22Rv1 (cell line): Measurements from ENCODE around the gene IL1R2.

ENCODE experiments used
- ZFX ChIP-seq: fragments of 450-650 bp; IDR thresholded peaks from 2 replicates; pipeline ENCODE4 v1.6.1; 2017; ENCODE audit warnings: antibody characterized with exemption, borderline replicate concordance
- TF ChIP-seq, protein P1 (sequence below): fragments of 450-650 bp; IDR thresholded peaks from 2 replicates; pipeline ENCODE4 v1.5.1; 2017; ENCODE audit warnings: mild to moderate bottlenecking

- TF ChIP-seq, protein P1, sequence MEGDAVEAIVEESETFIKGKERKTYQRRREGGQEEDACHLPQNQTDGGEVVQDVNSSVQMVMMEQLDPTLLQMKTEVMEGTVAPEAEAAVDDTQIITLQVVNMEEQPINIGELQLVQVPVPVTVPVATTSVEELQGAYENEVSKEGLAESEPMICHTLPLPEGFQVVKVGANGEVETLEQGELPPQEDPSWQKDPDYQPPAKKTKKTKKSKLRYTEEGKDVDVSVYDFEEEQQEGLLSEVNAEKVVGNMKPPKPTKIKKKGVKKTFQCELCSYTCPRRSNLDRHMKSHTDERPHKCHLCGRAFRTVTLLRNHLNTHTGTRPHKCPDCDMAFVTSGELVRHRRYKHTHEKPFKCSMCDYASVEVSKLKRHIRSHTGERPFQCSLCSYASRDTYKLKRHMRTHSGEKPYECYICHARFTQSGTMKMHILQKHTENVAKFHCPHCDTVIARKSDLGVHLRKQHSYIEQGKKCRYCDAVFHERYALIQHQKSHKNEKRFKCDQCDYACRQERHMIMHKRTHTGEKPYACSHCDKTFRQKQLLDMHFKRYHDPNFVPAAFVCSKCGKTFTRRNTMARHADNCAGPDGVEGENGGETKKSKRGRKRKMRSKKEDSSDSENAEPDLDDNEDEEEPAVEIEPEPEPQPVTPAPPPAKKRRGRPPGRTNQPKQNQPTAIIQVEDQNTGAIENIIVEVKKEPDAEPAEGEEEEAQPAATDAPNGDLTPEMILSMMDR, result no peak
- TF ChIP-seq ZFX, result no peak
Measured at GRCh38 chr2:102028470-102028869, 36.7 kb downstream of the IL1R2 start.
